ENCODE results near the gene PDE9A. TPM values are rescaled to one million over a fixed set of nuclear protein-coding genes. Genes with fewer than 3 reads are reported as not detected.

Gene PDE9A
- total RNA-seq, 4 donors from 2014 or later, result 2.4 to 9.0 (median 3.7) TPM

- TF ChIP-seq, protein P1, sequence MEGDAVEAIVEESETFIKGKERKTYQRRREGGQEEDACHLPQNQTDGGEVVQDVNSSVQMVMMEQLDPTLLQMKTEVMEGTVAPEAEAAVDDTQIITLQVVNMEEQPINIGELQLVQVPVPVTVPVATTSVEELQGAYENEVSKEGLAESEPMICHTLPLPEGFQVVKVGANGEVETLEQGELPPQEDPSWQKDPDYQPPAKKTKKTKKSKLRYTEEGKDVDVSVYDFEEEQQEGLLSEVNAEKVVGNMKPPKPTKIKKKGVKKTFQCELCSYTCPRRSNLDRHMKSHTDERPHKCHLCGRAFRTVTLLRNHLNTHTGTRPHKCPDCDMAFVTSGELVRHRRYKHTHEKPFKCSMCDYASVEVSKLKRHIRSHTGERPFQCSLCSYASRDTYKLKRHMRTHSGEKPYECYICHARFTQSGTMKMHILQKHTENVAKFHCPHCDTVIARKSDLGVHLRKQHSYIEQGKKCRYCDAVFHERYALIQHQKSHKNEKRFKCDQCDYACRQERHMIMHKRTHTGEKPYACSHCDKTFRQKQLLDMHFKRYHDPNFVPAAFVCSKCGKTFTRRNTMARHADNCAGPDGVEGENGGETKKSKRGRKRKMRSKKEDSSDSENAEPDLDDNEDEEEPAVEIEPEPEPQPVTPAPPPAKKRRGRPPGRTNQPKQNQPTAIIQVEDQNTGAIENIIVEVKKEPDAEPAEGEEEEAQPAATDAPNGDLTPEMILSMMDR (IDR thresholded peaks at IDR 0.05; ENCODE audit: low read depth), result no peak
Observed at GRCh38 chr21:42744520-42745445, 91.4 kb downstream of the PDE9A start.

DNA sequence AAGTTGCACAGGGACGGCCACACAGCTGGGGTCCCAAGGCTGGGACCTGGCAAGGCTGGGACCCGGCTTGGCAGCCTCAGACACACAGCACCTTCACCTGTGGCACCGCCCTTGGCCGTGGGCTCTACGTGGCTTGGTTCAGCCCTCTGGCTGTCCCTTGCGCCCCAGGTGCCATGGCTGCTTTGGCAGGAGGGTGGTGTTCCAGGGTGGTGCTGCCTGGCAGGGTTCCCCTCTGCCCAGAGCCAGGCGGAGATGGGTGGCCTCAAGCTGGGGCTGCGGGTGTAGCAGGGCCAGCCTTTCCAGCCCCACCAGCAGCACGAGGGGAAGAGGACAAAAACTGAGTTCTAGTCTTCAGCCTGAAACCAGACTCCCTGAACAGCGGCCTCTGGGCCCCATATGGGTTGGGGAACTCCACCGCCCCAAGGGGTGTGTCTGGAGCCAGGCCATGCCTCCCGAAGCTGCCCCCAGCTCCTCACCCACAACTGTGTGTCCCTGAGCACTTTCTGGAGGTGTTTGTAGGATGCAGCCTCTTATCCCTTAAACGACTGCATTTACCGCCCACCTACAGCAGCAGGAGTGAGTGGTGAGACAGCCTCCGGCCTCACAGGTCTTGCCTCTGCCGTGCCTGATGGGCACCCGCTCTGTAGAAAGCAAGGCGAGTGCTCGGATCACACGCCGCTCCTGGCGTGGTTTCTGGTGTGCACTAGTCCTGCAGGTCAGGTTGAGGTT lies 92.3 kb downstream of the PDE9A start:
- TF ChIP-seq, protein P1 (IDR thresholded peaks at IDR 0.05; ENCODE audit: low read depth), result no peak

DNA sequence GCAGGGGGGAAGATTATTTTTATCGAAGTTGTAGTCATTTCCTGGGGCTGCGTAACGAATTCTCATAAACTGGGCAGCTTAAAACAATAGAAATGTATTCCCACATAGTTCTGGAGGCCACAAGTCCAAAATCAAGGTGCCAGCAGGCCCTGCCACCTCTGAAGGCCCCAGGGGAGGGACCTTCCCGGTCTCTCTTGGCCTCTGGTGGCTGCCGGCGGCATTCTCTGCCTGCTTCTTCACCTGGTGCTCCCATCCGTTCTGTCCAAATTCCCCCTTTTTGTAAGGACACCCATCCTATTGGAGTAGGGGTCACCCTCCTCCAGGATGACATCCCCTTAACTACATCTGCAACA lies 92.8 kb downstream of the PDE9A start:
- TF ChIP-seq, protein P1 (IDR thresholded peaks at IDR 0.05; ENCODE audit: low read depth), result no peak

DNA sequence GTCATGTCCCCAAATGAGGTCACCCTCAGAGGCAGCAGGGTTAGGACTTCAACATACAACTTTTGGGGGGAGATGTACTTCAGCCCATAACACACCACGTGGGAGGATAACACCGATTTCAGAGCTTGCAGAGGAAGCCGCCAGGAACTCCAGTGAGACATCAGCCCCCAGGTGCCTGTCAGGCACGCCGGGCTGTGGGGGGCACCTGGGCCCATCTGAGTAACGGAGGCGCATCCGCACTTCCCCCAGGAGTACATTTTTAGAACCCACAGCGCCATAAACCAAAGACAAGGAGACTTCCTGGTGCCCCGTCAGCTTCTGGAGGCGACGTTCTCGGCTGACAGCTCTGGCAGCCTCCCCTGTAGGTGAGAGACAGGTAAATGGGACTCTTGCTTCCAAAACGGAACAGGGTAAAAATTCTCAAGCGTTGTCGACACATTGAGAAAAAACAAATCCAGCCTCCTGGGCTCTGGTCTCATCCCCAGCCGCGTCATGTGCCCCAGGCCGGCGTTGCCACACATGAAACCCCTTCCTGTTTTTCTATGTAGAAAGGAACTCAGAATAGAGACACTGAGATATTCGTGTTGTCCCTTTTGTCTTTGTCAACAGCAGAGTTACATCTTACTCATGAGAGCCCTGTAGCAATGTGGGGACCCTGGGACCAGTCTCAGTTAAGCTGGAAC lies 93.3 kb downstream of the PDE9A start:
- TF ChIP-seq, protein P1 (IDR thresholded peaks at IDR 0.05; ENCODE audit: low read depth), result no peak

GRCh38 chr21:42747276-42747701 lies 93.9 kb downstream of the PDE9A start:
- TF ChIP-seq, protein P1 (IDR thresholded peaks at IDR 0.05; ENCODE audit: low read depth), result no peak

- TF ChIP-seq, protein P1 (IDR thresholded peaks at IDR 0.05; ENCODE audit: low read depth), result no peak
Observed at GRCh38 chr21:42747746-42748351, 94.4 kb downstream of the PDE9A start.
